ENCODE data around the gene STK35.
"Not testable (repeated sequence)": the region's sequence is repeated elsewhere in the genome, so short reads cannot be mapped to it uniquely, and the experiment has no call there.

The STK35 gene

DNA sequence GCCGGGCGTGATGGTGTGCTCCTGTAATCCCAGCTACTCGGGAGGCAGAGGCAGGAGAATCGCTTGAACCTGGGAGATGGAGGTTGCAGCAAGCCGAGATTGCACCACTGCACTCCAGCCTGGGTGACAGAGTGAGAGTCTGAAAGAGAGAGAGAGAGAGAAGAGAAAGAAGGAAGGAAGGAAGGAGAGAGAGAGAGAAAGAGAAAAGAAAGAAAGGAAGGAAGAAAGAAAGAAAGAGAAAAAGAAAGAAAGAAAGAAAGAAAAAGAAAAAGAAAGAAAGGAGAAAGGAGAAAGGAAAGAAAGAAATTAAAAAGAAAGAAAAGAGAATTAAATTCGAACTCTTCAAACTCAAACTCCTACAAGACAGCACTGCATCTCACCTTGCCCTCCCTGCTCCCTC is 70.2 kb downstream of the STK35 start:
- not testable (repeated sequence) for DNase-seq (ENCODE audit: low spot score); H2BK5ac ChIP-seq (ENCODE audit: low read length); H3K4me3 ChIP-seq (ENCODE audit: low read length in 2 of 2); H3K9me3 ChIP-seq (replicated peaks in 1 of 2; ENCODE audit: control insufficient read depth in 2 of 2, insufficient read depth in 1 of 2, low read depth in 1 of 2, low read length in 2 of 2); H2AK5ac ChIP-seq (ENCODE audit: low read depth, low read length); H2BK12ac ChIP-seq (ENCODE audit: low read length); H3K36me3 ChIP-seq (replicated peaks in 1 of 2; ENCODE audit: control insufficient read depth in 2 of 2, insufficient read depth in 2 of 2, low read length in 2 of 2); H2BK15ac ChIP-seq (ENCODE audit: low read length); H3K27ac ChIP-seq (replicated peaks; ENCODE audit: low read length); H3K4me2 ChIP-seq (ENCODE audit: insufficient read depth, low read length, poor library complexity, severe bottlenecking); H3K79me1 ChIP-seq (ENCODE audit: low read depth, low read length); H2BK120ac ChIP-seq (ENCODE audit: low read depth, low read length); H4K91ac ChIP-seq (ENCODE audit: low read depth, low read length, poor library complexity); H3K4ac ChIP-seq (ENCODE audit: low read length); H3K9ac ChIP-seq (ENCODE audit: low read depth, low read length, poor library complexity); H3K18ac ChIP-seq (ENCODE audit: low read length); H3K4me1 ChIP-seq (ENCODE audit: control insufficient read depth in 2 of 2, insufficient read depth in 1 of 2, low read depth in 1 of 2, low read length in 2 of 2); H3K14ac ChIP-seq (ENCODE audit: low read length); H4K8ac ChIP-seq (ENCODE audit: low read depth, low read length); H3K23ac ChIP-seq (ENCODE audit: low read depth, low read length, poor library complexity); H2AFZ ChIP-seq (ENCODE audit: low read length)
- WGBS, 2 donors (ENCODE audit: extremely low coverage in 2 of 2, insufficient read length in 2 of 2, insufficient replicate concordance in 1 of 2): no CpG with 5 or more reads among the region's 6 CpGs
- H3K27me3 ChIP-seq (ENCODE audit: control insufficient read depth in 3 of 3, insufficient read depth in 3 of 3, low read depth in 1 of 3, low read length in 3 of 3): peaks cover 0 to 16% (median 0%) of the 10 kb centered on the region in 3 experiments

DNA sequence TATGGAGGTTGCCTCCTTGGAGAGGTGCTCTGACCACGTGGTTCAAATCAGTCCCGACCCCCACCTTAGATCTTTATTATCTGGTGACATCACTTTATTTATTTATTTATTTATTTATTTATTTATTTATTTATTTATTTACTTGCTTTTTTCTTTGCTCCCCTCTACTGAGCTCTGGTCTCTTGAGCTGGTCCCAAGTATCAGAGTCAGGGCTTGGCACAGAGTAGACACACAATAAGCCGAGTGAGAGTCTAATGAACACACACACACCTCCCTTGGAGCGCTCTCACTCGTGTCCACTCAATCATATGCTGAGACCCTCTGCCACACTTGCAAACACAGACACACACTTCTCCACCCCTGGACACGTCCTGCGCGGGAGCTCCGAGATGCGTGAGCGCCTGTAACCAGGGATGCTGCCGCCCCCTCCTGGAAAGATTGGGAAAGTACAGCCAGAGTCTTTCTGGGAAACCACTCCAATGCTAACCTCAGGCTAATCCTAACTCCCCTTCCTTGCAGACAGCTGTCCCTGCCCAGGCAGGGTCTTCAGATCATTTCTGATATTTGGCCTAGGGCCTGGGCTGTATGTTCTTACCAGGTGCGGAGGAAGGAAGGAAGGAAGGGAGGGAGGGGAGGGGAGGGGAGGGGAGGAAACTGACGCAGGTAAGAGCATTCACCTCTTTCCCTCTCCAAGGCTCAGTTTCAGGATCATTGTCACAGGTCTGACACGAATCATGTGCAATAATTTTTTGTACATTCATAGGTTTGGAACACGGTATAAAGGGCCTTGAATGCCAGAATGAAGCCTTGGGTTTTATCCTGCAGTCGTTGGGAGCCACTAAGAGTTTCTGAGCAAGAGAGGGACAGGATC is 70.9 kb downstream of the STK35 start:
- Histone ChIP-seq H3K27me3 (ENCODE audit: control insufficient read depth in 3 of 3, insufficient read depth in 3 of 3, low read depth in 1 of 3, low read length in 3 of 3) (peaks cover 0 to 23% (median 0%) of the 10 kb centered on the region in 3 experiments), H3K36me3 (replicated peaks in 1 of 2; ENCODE audit: control insufficient read depth in 2 of 2, insufficient read depth in 2 of 2, low read length in 2 of 2) (no peaks in the 10 kb centered on the region), H2BK15ac (ENCODE audit: low read length) (no peak overlapping the region), H2AFZ (ENCODE audit: low read length) (no peak overlapping the region), H3K27ac (replicated peaks; ENCODE audit: low read length) (no peak overlapping the region), H3K9me3 (replicated peaks in 1 of 2; ENCODE audit: control insufficient read depth in 2 of 2, insufficient read depth in 1 of 2, low read depth in 1 of 2, low read length in 2 of 2) (no peaks in the 10 kb centered on the region), H2BK5ac (ENCODE audit: low read length) (no peak overlapping the region), H2BK120ac (ENCODE audit: low read depth, low read length) (no peak overlapping the region), H3K4me2 (ENCODE audit: insufficient read depth, low read length, poor library complexity, severe bottlenecking) (no peak overlapping the region), H2AK5ac (ENCODE audit: low read depth, low read length) (no peak overlapping the region), H3K4ac (ENCODE audit: low read length) (no peak overlapping the region), H3K4me1 (ENCODE audit: control insufficient read depth in 2 of 2, insufficient read depth in 1 of 2, low read depth in 1 of 2, low read length in 2 of 2) (peaks cover 0 to 2% of the 10 kb centered on the region in 2 donors), H3K14ac (ENCODE audit: low read length) (no peak overlapping the region), H3K23ac (ENCODE audit: low read depth, low read length, poor library complexity) (no peak overlapping the region), H3K79me1 (ENCODE audit: low read depth, low read length) (no peaks in the 10 kb centered on the region), H4K91ac (ENCODE audit: low read depth, low read length, poor library complexity) (no peak overlapping the region), H3K9ac (ENCODE audit: low read depth, low read length, poor library complexity) (peak overlapping the region; percentile 35), H3K4me3 (ENCODE audit: low read length in 2 of 2) (no peak overlapping the region), H4K8ac (ENCODE audit: low read depth, low read length) (no peak overlapping the region), H2BK12ac (ENCODE audit: low read length) (no peak overlapping the region), H3K18ac (ENCODE audit: low read length) (no peak overlapping the region)
- peak; percentile 66 for DNase-seq (ENCODE audit: low spot score)
- WGBS, 2 donors (ENCODE audit: extremely low coverage in 2 of 2, insufficient read length in 2 of 2, insufficient replicate concordance in 1 of 2): no CpG with 5 or more reads among the region's 17 CpGs

DNA sequence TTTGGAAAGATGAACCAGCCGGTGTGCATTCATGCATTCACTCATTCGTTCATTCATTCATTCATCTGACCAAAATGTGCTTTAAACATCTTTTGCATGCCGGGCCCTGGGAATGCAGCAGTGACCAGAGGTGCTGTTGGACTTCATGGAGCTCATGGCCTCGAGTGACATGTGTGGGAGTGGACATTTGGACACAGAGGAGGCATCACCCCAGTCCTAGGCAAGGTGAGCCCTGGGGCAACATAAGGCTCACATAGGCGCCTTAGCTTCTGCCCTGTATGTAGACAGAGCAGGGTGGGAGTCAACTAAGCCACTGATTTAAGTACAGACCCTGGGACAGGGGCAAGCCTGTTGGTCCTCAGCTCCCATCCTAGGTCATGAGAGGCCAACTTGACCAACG is 71.6 kb downstream of the STK35 start:
- no peak overlapping the region for H3K14ac ChIP-seq (ENCODE audit: low read length)
- H2AFZ ChIP-seq (ENCODE audit: low read length): no peak overlapping the region
- no peak for DNase-seq (ENCODE audit: low spot score)
- H3K9me3 ChIP-seq (replicated peaks in 1 of 2; ENCODE audit: control insufficient read depth in 2 of 2, insufficient read depth in 1 of 2, low read depth in 1 of 2, low read length in 2 of 2): no peaks in the 10 kb centered on the region
- H2BK120ac ChIP-seq (ENCODE audit: low read depth, low read length): no peak overlapping the region
- no peaks in the 10 kb centered on the region for H3K79me1 ChIP-seq (ENCODE audit: low read depth, low read length)
- H3K4ac ChIP-seq (ENCODE audit: low read length): no peak overlapping the region
- peak overlapping the region; percentile 8 for H4K91ac ChIP-seq (ENCODE audit: low read depth, low read length, poor library complexity)
- H3K18ac ChIP-seq (ENCODE audit: low read length): no peak overlapping the region
- H3K23ac ChIP-seq (ENCODE audit: low read depth, low read length, poor library complexity): no peak overlapping the region
- no peak overlapping the region for H2AK5ac ChIP-seq (ENCODE audit: low read depth, low read length)
- no peak overlapping the region for H3K4me2 ChIP-seq (ENCODE audit: insufficient read depth, low read length, poor library complexity, severe bottlenecking)
- H3K9ac ChIP-seq (ENCODE audit: low read depth, low read length, poor library complexity): no peak overlapping the region
- no peak overlapping the region for H2BK12ac ChIP-seq (ENCODE audit: low read length)
- no CpG with 5 or more reads among the region's 6 CpGs for WGBS, 2 donors (ENCODE audit: extremely low coverage in 2 of 2, insufficient read length in 2 of 2, insufficient replicate concordance in 1 of 2)
- H3K27ac ChIP-seq (replicated peaks; ENCODE audit: low read length): no peak overlapping the region
- no peak overlapping the region for H4K8ac ChIP-seq (ENCODE audit: low read depth, low read length)
- H2BK5ac ChIP-seq (ENCODE audit: low read length): no peak overlapping the region
- no peak overlapping the region for H2BK15ac ChIP-seq (ENCODE audit: low read length)
- no peaks in the 10 kb centered on the region for H3K36me3 ChIP-seq (replicated peaks in 1 of 2; ENCODE audit: control insufficient read depth in 2 of 2, insufficient read depth in 2 of 2, low read length in 2 of 2)
- H3K27me3 ChIP-seq (ENCODE audit: control insufficient read depth in 3 of 3, insufficient read depth in 3 of 3, low read depth in 1 of 3, low read length in 3 of 3): peaks cover 0 to 23% (median 0%) of the 10 kb centered on the region in 3 experiments
- H3K4me3 ChIP-seq (ENCODE audit: low read length in 2 of 2): no peak overlapping the region
- peaks cover 0 to 2% of the 10 kb centered on the region in 2 donors for H3K4me1 ChIP-seq (ENCODE audit: control insufficient read depth in 2 of 2, insufficient read depth in 1 of 2, low read depth in 1 of 2, low read length in 2 of 2)

DNA sequence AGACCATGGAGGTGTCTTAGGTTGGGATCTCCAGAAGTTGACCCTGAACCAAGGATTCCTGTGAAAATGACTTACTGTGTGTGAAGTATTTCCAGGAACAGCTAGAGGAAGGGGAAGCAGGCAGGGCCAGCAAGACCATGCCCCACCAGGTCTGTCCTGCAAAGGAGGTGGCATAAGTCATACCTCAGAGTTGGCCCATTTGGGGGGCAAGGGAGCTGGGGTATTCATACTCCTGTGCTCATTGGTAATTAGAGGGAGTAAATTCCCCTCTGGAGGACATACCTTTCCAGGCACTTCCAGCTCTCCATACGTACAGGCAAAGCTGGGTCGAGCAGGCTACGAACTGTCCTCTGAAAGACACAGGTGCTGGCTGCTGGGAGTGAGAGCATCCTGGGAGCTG is 72.4 kb downstream of the STK35 start:
- no peak overlapping the region for H3K4ac ChIP-seq (ENCODE audit: low read length)
- H2BK5ac ChIP-seq (ENCODE audit: low read length): no peak overlapping the region
- no peak overlapping the region for H3K9ac ChIP-seq (ENCODE audit: low read depth, low read length, poor library complexity)
- WGBS, 2 donors (ENCODE audit: extremely low coverage in 2 of 2, insufficient read length in 2 of 2, insufficient replicate concordance in 1 of 2): no CpG with 5 or more reads among the region's 3 CpGs
- no peaks in the 10 kb centered on the region for H3K36me3 ChIP-seq (replicated peaks in 1 of 2; ENCODE audit: control insufficient read depth in 2 of 2, insufficient read depth in 2 of 2, low read length in 2 of 2)
- no peak overlapping the region for H3K4me3 ChIP-seq (ENCODE audit: low read length in 2 of 2)
- H3K4me1 ChIP-seq (ENCODE audit: control insufficient read depth in 2 of 2, insufficient read depth in 1 of 2, low read depth in 1 of 2, low read length in 2 of 2): peaks cover 0 to 2% of the 10 kb centered on the region in 2 donors
- H3K18ac ChIP-seq (ENCODE audit: low read length): no peak overlapping the region
- H3K27ac ChIP-seq (replicated peaks; ENCODE audit: low read length): no peak overlapping the region
- H2AK5ac ChIP-seq (ENCODE audit: low read depth, low read length): peak overlapping the region; percentile 32
- H3K79me1 ChIP-seq (ENCODE audit: low read depth, low read length): no peaks in the 10 kb centered on the region
- no peak for DNase-seq (ENCODE audit: low spot score)
- H3K9me3 ChIP-seq (replicated peaks in 1 of 2; ENCODE audit: control insufficient read depth in 2 of 2, insufficient read depth in 1 of 2, low read depth in 1 of 2, low read length in 2 of 2): no peaks in the 10 kb centered on the region
- no peak overlapping the region for H4K8ac ChIP-seq (ENCODE audit: low read depth, low read length)
- no peak overlapping the region for H2BK120ac ChIP-seq (ENCODE audit: low read depth, low read length)
- peak overlapping the region; percentile 25 for H3K23ac ChIP-seq (ENCODE audit: low read depth, low read length, poor library complexity)
- H2BK12ac ChIP-seq (ENCODE audit: low read length): no peak overlapping the region
- H2AFZ ChIP-seq (ENCODE audit: low read length): no peak overlapping the region
- H4K91ac ChIP-seq (ENCODE audit: low read depth, low read length, poor library complexity): no peak overlapping the region
- H3K14ac ChIP-seq (ENCODE audit: low read length): no peak overlapping the region
- peaks cover 0 to 31% (median 0%) of the 10 kb centered on the region in 3 experiments for H3K27me3 ChIP-seq (ENCODE audit: control insufficient read depth in 3 of 3, insufficient read depth in 3 of 3, low read depth in 1 of 3, low read length in 3 of 3)
- H3K4me2 ChIP-seq (ENCODE audit: insufficient read depth, low read length, poor library complexity, severe bottlenecking): no peak overlapping the region
- H2BK15ac ChIP-seq (ENCODE audit: low read length): peak overlapping the region; percentile 2

Data from neuronal stem cell (in vitro differentiated cells).